GM12872 (cell line): Measurements from ENCODE around the gene CHMP5.

ENCODE experiments used
- TF ChIP-seq, protein P1 (sequence below): IDR thresholded peaks from 3 replicates; pipeline ENCODE4 v1.5.1; 2011; ENCODE audit warnings: low read depth, mild to moderate bottlenecking, low read length, moderate library complexity; ENCODE audit not compliant: insufficient read depth

Gene CHMP5

DNA sequence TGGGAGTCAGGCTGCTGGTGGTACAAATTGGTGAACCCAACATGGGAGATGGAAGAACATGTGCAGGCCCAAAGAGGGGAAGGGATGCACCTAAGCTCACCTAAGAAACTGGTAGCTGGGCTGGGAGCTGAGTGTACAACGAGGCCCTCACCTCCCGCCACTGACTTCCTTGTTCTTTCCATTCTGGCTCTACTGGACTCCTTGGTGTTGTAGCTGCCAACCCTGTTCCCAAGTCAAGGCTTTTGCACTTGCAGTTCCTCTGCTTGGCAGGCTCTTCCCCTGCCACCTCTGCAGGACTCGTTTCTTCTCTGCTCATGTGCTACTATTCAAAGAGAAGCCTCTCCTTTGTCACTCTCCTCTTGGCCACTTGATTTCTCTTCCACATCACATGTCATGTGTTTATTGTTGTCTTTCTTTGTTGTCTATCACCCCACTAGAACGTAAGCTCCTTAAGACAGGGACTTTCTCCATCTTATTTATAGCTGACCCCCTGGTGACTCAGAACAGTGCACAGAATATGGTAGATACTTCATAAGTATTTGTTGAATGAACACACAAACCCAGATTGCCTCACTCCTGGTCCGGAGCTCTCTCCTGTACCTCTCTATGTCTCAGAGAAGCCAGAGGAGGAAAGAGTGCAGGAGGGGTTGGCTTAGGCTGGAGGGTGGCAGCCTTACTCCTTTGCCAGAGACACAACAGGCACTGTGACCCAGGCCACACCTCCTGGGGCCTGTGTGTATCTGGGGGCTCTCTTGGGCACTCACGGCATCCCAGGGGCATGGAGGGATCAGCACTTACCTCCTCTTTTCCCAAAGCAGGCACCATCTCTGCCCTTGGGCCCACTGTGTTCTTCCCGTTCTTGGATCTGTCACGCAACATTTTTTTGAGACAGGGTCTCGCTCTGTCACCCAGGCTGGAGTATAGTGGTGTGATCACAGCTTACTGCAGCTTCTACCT is 30.1 kb upstream of the CHMP5 start:
- TF ChIP-seq, protein P1, sequence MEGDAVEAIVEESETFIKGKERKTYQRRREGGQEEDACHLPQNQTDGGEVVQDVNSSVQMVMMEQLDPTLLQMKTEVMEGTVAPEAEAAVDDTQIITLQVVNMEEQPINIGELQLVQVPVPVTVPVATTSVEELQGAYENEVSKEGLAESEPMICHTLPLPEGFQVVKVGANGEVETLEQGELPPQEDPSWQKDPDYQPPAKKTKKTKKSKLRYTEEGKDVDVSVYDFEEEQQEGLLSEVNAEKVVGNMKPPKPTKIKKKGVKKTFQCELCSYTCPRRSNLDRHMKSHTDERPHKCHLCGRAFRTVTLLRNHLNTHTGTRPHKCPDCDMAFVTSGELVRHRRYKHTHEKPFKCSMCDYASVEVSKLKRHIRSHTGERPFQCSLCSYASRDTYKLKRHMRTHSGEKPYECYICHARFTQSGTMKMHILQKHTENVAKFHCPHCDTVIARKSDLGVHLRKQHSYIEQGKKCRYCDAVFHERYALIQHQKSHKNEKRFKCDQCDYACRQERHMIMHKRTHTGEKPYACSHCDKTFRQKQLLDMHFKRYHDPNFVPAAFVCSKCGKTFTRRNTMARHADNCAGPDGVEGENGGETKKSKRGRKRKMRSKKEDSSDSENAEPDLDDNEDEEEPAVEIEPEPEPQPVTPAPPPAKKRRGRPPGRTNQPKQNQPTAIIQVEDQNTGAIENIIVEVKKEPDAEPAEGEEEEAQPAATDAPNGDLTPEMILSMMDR, result no peak

DNA sequence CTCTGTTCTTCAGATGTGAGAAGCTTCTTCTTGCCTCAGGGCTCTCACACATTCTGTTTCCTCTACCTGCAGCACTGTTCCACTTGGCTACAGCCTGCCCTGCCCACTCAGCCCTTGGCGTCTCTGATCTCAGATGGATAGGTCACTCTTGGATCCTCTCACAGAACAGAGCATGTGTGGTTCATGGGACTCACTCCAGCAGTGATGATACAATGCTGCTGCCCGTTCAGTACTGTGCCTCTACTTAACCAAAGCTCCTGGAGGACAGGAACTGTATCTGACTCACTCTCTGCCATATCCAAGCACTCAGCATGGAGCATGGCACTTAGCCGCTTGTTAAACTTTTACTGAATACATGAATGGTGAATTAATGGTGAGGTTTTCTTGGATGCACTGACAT is 28.3 kb upstream of the CHMP5 start:
- TF ChIP-seq, protein P1, result no peak

DNA sequence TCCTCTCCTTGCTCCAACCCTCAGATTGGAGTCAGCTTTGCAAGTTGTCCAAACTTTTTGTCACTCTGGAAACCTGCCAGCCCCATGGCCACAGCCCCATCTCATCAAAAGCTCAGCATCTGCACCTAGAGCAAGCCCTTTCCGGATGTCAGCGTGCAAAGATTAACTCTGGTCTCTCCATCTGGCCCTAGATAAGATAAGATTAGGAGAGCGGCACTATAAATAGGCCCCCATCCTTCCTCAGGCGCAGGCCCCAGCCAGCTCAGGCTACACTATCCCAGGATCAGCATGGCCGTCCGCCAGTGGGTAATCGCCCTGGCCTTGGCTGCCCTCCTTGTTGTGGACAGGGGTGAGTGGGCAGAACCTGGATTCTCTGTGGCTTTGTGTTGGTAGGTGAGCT is 24.9 kb upstream of the CHMP5 start, which contains the start of gene SPINK4:
SPINK4 (plus strand) TSS at position 247 of the 400 bp plus-strand sequence; CDS start at position 289, 42 bp downstream.
- TF ChIP-seq, protein P1, result no peak

DNA sequence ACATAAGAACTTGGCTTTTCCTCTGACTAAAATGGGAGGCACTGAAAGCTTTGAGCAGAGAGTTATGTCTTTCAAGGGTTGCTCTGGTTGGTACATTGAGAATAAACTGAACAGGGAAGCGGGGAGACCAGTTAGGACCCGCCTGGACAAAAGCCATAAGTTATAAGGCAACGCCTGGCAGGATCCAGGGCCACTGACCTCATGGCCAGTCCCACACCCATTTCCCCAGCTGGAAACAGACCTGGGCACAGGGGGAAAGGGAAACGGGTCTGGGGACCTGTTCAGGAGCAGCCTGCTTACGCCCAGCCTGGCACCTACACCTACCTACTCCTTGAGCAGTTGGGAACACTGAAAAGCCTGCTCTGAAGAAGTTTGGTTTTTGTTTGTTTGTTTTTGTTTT is 23.6 kb upstream of the CHMP5 start:
- TF ChIP-seq, protein P1, result no peak

DNA sequence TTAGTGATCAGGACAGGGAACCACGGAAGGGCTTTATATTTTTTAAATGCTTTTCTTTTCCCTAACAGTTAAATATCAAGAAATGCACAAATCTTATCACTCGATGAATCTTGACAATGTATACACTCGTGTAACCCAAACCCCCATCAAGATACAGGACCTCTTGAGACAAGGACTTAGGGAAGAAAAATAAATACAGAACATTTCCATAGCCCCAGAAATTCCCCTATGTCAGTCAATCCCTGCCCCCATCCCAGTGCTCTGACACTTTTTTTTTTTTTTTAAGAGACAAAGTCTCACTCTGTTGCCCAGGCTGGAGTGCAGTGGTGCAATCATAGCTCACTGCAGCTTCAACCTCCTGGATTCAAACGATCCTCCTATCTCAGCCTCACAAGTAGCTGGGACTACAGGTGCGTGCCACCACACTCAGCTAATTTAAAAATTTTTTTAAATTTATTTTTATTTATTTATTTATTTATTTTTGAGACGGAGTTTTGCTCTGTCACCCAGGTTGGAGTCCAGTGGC is 22.2 kb upstream of the CHMP5 start:
- TF ChIP-seq, protein P1, result no peak

DNA sequence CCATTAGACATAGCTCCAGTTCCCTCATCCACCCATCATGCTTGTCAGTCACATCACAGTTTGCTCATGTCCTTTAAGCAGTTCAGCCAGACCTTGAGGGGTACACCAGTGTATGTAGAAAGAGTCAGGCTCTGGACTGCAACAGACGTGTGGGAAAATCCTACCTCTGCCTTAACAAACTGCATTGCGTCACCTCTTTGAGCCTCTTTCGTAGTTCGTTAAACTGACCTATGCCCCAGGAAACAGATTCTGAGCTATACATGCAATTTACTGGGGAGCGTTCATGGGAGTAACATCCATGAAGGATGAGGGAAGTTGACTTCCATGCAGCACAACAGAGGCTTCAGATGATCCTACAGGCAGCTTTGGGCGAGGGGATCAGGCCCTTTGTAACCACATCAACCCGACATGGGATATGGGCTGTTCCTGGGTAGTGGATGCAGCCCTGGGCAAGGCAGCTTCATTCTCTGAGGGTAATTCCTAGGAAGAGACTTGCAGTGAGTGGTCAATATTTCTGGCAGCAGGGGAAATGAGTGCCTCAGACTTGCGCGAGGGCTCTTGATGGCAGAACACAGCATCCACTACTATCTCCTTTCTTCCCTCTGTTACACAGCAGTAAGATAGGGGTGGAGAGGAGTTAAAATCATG is 20.6 kb upstream of the CHMP5 start:
- TF ChIP-seq, protein P1, result no peak

DNA sequence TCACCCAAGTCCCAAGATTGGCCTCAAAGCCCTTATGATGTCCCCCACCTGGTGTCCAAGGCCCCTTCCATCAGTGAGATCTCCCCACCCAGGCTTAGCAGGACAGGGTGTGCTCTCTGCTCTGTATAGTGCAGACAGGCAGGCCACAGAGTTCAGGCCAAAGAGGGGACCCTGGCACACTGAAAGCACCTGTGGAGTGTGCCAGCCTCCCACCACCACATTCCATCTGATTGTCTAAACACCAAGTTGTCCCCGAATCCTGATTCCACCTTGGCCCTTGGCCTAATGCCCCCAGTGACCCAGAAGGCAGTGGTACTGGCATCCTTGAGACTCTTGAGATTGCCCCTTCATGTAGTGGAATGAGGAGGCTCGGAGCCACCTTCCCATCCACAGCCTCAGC is 19.5 kb upstream of the CHMP5 start:
- TF ChIP-seq, protein P1, result no peak
